ENCODE data around the gene LHX6.

DNA sequence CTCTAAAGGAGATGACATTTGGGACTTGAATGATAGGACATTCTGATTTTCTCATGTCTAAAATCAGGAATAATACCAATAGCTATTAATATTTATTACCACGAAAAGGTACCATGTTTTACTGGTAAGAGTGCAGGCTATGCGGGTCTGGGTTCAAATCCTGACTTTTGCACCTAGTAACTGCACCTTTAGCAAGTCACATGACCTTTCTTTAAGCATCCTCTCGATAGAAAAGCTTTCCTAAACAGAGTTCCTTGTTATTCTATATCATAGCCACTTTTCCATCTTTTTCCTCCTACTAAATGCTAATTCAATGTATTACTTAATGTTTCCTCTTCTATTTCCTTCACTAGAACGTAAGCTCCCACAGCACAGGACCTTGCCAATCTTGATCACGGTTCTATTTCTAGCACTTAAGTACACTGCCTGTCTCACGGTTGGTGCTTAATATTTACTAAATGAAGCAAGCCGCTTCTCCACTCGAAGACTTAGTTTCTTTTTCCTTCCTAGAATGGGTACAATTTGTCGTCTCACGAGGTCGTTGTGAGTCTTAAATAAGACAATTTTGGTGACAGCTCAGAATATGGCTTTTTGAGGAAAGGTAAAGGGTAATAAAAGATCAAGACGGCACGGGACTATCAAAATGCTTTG, 35.1 kb upstream of the LHX6 start:
- TF ChIP-seq EP300 (IDR thresholded peaks at IDR 0.05) (no peak), POLR2AphosphoS2 (conservative IDR thresholded peaks at IDR 0.05; ENCODE audit: low read length) (no peak), SMC3 (IDR thresholded peaks at IDR 0.05) (no peak), RFX5 (IDR thresholded peaks at IDR 0.05) (no peak)
- TF ChIP-seq, protein P1, sequence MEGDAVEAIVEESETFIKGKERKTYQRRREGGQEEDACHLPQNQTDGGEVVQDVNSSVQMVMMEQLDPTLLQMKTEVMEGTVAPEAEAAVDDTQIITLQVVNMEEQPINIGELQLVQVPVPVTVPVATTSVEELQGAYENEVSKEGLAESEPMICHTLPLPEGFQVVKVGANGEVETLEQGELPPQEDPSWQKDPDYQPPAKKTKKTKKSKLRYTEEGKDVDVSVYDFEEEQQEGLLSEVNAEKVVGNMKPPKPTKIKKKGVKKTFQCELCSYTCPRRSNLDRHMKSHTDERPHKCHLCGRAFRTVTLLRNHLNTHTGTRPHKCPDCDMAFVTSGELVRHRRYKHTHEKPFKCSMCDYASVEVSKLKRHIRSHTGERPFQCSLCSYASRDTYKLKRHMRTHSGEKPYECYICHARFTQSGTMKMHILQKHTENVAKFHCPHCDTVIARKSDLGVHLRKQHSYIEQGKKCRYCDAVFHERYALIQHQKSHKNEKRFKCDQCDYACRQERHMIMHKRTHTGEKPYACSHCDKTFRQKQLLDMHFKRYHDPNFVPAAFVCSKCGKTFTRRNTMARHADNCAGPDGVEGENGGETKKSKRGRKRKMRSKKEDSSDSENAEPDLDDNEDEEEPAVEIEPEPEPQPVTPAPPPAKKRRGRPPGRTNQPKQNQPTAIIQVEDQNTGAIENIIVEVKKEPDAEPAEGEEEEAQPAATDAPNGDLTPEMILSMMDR (IDR thresholded peaks at IDR 0.05): no peak

Data from A549 (cell line).